Neural progenitor cell (in vitro differentiated cells): ENCODE measurements around the gene CCDC142. TPM values are rescaled to one million over a fixed set of nuclear protein-coding genes. Genes with fewer than 3 reads are reported as not detected.

Experiments
- DNase-seq: peaks from one replicate; pipeline ENCODE4 v3.0.0-alpha.2; 2016; ENCODE audit warnings: low spot score
- H2AFZ ChIP-seq: fragments of 200-600 bp; sonication (generic); replicated peaks from 2 replicates; pipeline ENCODE4 v1.6.1; 2016; ENCODE audit warnings: antibody characterized with exemption
- H3F3A ChIP-seq: fragments of 200-600 bp; sonication (generic); 2 replicates; pipeline ENCODE4 v1.6.1; 2016; ENCODE audit warnings: antibody characterized with exemption, low read depth
- H3K27ac ChIP-seq: fragments of 200-600 bp; sonication (generic); 2 replicates; pipeline ENCODE4 v1.5.1; 2016; ENCODE audit warnings: mild to moderate bottlenecking
- H3K27me3 ChIP-seq: fragments of 200-600 bp; sonication (generic); 2 replicates; pipeline ENCODE4 v1.6.1; 2016; ENCODE audit warnings: mild to moderate bottlenecking, moderate library complexity
- H3K36me3 ChIP-seq: fragments of 200-600 bp; sonication (generic); 2 replicates; pipeline ENCODE4 v1.5.1; 2016
- H3K4me1 ChIP-seq: fragments of 200-600 bp; sonication (generic); 2 replicates; pipeline ENCODE4 v1.6.1; 2016; ENCODE audit warnings: mixed run types
- H3K4me2 ChIP-seq: fragments of 200-600 bp; sonication (generic); 2 replicates; pipeline ENCODE4 v1.6.1; 2016
- H3K4me3 ChIP-seq: fragments of 200-600 bp; sonication (generic); 2 replicates; pipeline ENCODE4 v1.5.1; 2016
- H3K79me2 ChIP-seq: fragments of 200-600 bp; sonication (generic); 2 replicates; pipeline ENCODE4 v1.6.1; 2016; ENCODE audit warnings: low read depth
- H3K9ac ChIP-seq: fragments of 200-600 bp; sonication (generic); 2 replicates; pipeline ENCODE4 v1.6.1; 2016
- H3K9me3 ChIP-seq: fragments of 200-600 bp; sonication (generic); 2 replicates; pipeline ENCODE4 v1.5.1; 2016; ENCODE audit warnings: low read depth
- H4K20me1 ChIP-seq: fragments of 200-600 bp; sonication (generic); 2 replicates; pipeline ENCODE4 v1.6.1; 2016; ENCODE audit warnings: low read depth
- H3K27ac Mint-ChIP-seq: 3 replicates; pipeline ENCODE4 v1.8.0; 2021; ENCODE audit warnings: mixed read lengths
- H3K27me3 Mint-ChIP-seq: 2 replicates; pipeline ENCODE4 v1.8.0; 2022; ENCODE audit warnings: low read depth, mild to moderate bottlenecking, inconsistent platforms, moderate library complexity, mixed read lengths; ENCODE audit not compliant: insufficient read depth
- H3K36me3 Mint-ChIP-seq: 3 replicates; pipeline ENCODE4 v1.8.0; 2021; ENCODE audit warnings: mixed read lengths
- H3K4me1 Mint-ChIP-seq: 3 replicates; pipeline ENCODE4 v1.8.0; 2021; ENCODE audit warnings: mixed read lengths
- H3K4me3 Mint-ChIP-seq: 3 replicates; pipeline ENCODE4 v1.8.0; 2021; ENCODE audit warnings: mild to moderate bottlenecking, moderate library complexity, mixed read lengths
- H3K9me3 Mint-ChIP-seq: 3 replicates; pipeline ENCODE4 v1.8.0; 2020; ENCODE audit warnings: mixed read lengths
- CTCF ChIP-seq: fragments of 200-600 bp; sonication (generic); IDR thresholded peaks from 2 replicates; pipeline ENCODE4 v1.5.1; 2017; ENCODE audit warnings: antibody characterized with exemption, mild to moderate bottlenecking
- EZH2 ChIP-seq: fragments of 200-600 bp; sonication (generic); IDR thresholded peaks from 2 replicates; pipeline ENCODE4 v1.6.1; 2017; ENCODE audit warnings: antibody characterized with exemption, mild to moderate bottlenecking, moderate library complexity
- EZH2phosphoT487 ChIP-seq: fragments of 200-600 bp; sonication (generic); IDR thresholded peaks from 2 replicates; pipeline ENCODE4 v1.6.1; 2017; ENCODE audit warnings: antibody characterized with exemption
- total RNA-seq: library from RNA; depleted of rRNA; stranded (reverse); fragments of >200 nt; gene quantifications from 2 replicates; pipeline ENCODE4 v1.2.3, GENCODE V29; 2015; ENCODE audit warnings: low replicate concordance

CCDC142 gene
- total RNA-seq, 1 donor from 2014 or later = 12.0 TPM

GRCh38 chr2:74438248-74438647, 44.5 kb downstream of the CCDC142 start:
- H3K36me3 ChIP-seq = no peaks in the 10 kb centered on the region
- no peak for TF ChIP-seq EZH2phosphoT487
- TF ChIP-seq CTCF = no peak
- no peak for TF ChIP-seq EZH2
- no peaks in the 10 kb centered on the region for H3K9me3 ChIP-seq
- no peak overlapping the region for H3K27ac ChIP-seq
- H4K20me1 ChIP-seq = peaks cover 18% of the 10 kb centered on the region
- peaks cover 22% of the 10 kb centered on the region for H3K27me3 Mint-ChIP-seq
- peak overlapping the region; percentile 12 for H3K9ac ChIP-seq
- H3K4me1 ChIP-seq = peaks cover 18% of the 10 kb centered on the region
- peaks cover 13% of the 10 kb centered on the region for H3K36me3 Mint-ChIP-seq
- H3K27me3 ChIP-seq = peaks cover 7% of the 10 kb centered on the region
- no peak overlapping the region for H2AFZ ChIP-seq
- H3K4me3 ChIP-seq = no peak overlapping the region
- H3K4me1 Mint-ChIP-seq = peaks cover 36% of the 10 kb centered on the region
- peaks cover 39% of the 10 kb centered on the region for H3F3A ChIP-seq
- no peaks in the 10 kb centered on the region for H3K9me3 Mint-ChIP-seq
- H3K4me3 Mint-ChIP-seq = peak overlapping the region; percentile 92
- DNase-seq = no peak
- H3K79me2 ChIP-seq = peaks cover 55% of the 10 kb centered on the region
- H3K27ac Mint-ChIP-seq = peak overlapping the region; percentile 5
- H3K4me2 ChIP-seq = peak overlapping the region; percentile 98

- Histone ChIP-seq H3K4me2 (no peak overlapping the region), H3K9me3 (no peaks in the 10 kb centered on the region)
These were observed 45.7 kb downstream of the CCDC142 start for GRCh38 chr2:74436848-74437695.

GRCh38 chr2:74436111-74436805, 46.5 kb downstream of the CCDC142 start:
- H3K4me2 ChIP-seq = no peak overlapping the region
- H3K27ac ChIP-seq = no peak overlapping the region
- Mint-ChIP-seq H3K36me3 (peaks cover 15% of the 10 kb centered on the region), H3K4me1 (peaks cover 33% of the 10 kb centered on the region), H3K27me3 (peaks cover 19% of the 10 kb centered on the region), H3K27ac (no peak overlapping the region), H3K4me3 (no peak overlapping the region), H3K9me3 (no peaks in the 10 kb centered on the region)
- peaks cover 22% of the 10 kb centered on the region for H3F3A ChIP-seq
- H3K27me3 ChIP-seq = no peaks in the 10 kb centered on the region
- TF ChIP-seq CTCF (no peak), EZH2phosphoT487 (no peak), EZH2 (no peak)
- peaks cover 57% of the 10 kb centered on the region for H3K79me2 ChIP-seq
- H3K4me1 ChIP-seq = peaks cover 18% of the 10 kb centered on the region
- DNase-seq = no peak
- H3K4me3 ChIP-seq = no peak overlapping the region
- peaks cover 23% of the 10 kb centered on the region for H4K20me1 ChIP-seq
- no peak overlapping the region for H3K9ac ChIP-seq
- no peaks in the 10 kb centered on the region for H3K36me3 ChIP-seq
- H3K9me3 ChIP-seq = no peaks in the 10 kb centered on the region
- H2AFZ ChIP-seq = no peak overlapping the region

More at GRCh38 chr2:74436848-74437695, 45.7 kb downstream of the CCDC142 start:
- H3K4me3 Mint-ChIP-seq = no peak overlapping the region
- Histone ChIP-seq H3F3A (peaks cover 30% of the 10 kb centered on the region), H3K4me1 (peaks cover 18% of the 10 kb centered on the region), H3K27me3 (no peaks in the 10 kb centered on the region), H3K36me3 (no peaks in the 10 kb centered on the region), H4K20me1 (peaks cover 19% of the 10 kb centered on the region), H2AFZ (no peak overlapping the region), H3K4me3 (no peak overlapping the region), H3K9ac (no peak overlapping the region), H3K27ac (no peak overlapping the region), H3K79me2 (peaks cover 57% of the 10 kb centered on the region)
- H3K27ac Mint-ChIP-seq = peak overlapping the region; percentile 68
- H3K27me3 Mint-ChIP-seq = peaks cover 19% of the 10 kb centered on the region
- no peak for DNase-seq
- peaks cover 13% of the 10 kb centered on the region for H3K36me3 Mint-ChIP-seq
- TF ChIP-seq EZH2phosphoT487 (no peak), CTCF (no peak), EZH2 (no peak)
- no peaks in the 10 kb centered on the region for H3K9me3 Mint-ChIP-seq
- H3K4me1 Mint-ChIP-seq = peaks cover 33% of the 10 kb centered on the region
